ENCODE measurements around the gene SEPSECS. TPM values are rescaled to one million over a fixed set of nuclear protein-coding genes. Genes with fewer than 3 reads are reported as not detected.
A peak's percentile ranks its signal among the peaks of the same experiment; 100 is the strongest.

SEPSECS gene
- total RNA-seq, 1 donor from 2014 or later, result 11.3 TPM

DNA sequence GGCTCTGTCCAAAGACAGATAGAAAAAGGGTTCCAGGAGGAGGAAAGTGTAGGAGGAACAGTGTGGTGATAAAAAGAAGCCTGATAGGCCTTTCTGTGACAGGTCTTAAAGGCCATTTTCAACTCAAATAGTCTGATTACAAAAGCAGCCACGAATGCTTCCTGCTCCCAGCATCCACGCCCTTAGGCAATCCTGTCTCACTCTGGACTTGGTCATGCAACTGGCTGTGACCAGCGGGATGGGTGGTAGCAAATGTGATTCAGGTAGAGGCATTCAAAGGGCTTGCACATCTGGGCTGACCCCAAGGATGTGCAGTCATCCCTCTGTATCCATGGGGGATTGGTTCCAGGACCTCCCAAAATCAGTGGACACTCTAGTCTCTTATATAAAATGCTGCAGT lies 14.4 kb upstream of the SEPSECS start:
- intact Hi-C loops (cut with DNase I), result no loop called here
- peaks cover 22% of the 10 kb centered on the region for H3K4me1 ChIP-seq
- H3K9me3 ChIP-seq, result no peaks in the 10 kb centered on the region
- H3K27me3 ChIP-seq (ENCODE audit: low read depth), result no peaks in the 10 kb centered on the region
- no peak overlapping the region for H3K4me3 ChIP-seq
- no peak overlapping the region for H3K27ac ChIP-seq
- TF ChIP-seq, protein P1, sequence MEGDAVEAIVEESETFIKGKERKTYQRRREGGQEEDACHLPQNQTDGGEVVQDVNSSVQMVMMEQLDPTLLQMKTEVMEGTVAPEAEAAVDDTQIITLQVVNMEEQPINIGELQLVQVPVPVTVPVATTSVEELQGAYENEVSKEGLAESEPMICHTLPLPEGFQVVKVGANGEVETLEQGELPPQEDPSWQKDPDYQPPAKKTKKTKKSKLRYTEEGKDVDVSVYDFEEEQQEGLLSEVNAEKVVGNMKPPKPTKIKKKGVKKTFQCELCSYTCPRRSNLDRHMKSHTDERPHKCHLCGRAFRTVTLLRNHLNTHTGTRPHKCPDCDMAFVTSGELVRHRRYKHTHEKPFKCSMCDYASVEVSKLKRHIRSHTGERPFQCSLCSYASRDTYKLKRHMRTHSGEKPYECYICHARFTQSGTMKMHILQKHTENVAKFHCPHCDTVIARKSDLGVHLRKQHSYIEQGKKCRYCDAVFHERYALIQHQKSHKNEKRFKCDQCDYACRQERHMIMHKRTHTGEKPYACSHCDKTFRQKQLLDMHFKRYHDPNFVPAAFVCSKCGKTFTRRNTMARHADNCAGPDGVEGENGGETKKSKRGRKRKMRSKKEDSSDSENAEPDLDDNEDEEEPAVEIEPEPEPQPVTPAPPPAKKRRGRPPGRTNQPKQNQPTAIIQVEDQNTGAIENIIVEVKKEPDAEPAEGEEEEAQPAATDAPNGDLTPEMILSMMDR (IDR thresholded peaks at IDR 0.05), result no peak
- ATAC-seq (no peak), DNase-seq (no peak)
- H3K36me3 ChIP-seq, result no peaks in the 10 kb centered on the region

DNA sequence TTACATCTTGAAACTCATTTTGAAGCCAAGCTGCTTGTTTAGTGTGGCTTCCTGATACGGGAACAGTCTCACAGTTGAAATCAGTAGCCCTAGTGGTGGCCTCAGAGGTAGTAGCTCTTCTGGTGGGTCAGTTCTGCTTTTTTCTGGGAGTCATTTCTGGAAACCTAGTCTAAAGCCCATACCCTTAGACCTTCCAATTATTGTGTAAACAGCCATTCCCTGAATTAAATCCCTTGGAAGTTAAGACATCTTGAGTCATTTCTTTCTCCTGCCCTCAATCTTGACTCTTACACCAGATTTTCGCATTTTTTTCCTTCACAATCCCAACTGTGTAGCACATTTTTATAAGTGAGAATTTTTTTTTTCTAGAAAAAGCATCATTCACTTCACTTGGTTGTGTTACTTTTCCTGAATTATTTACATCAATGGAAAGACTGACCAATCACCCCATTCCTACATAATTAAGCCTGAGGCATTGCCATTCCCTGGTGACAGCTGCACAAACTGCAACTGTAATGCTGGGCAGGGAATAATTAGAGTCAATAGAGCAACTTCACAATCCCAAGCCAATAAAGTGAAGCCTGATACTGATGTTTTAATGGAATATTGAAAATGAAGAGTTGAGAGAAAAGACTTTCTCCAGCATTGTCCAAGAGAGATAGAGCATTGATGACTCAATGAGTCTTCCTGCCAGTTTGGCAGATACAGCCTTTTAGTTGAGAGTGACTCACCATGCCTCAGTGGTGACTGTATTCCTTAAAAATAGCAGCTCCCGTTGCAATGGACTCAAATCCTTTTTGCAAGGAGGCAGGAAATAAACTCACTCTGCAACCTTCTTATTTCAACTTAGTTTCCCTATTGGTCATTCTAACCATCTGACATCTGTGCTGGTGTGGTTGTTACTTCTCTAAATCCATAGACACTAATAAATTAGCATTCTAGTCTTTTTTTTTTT lies 13.0 kb upstream of the SEPSECS start:
- DNase-seq (no peak), ATAC-seq (peak; percentile 77 to 79)
- TF ChIP-seq, protein P1 (IDR thresholded peaks at IDR 0.05), result no peak
- Histone ChIP-seq H3K36me3 (no peaks in the 10 kb centered on the region), H3K4me3 (no peak overlapping the region), H3K9me3 (no peaks in the 10 kb centered on the region), H3K27ac (peak overlapping the region; percentile 34), H3K4me1 (peaks cover 22% of the 10 kb centered on the region), H3K27me3 (ENCODE audit: low read depth) (no peaks in the 10 kb centered on the region)
- intact Hi-C loops (cut with DNase I), result no loop called here

- Histone ChIP-seq H3K27ac (no peak overlapping the region), H3K4me1 (peaks cover 22% of the 10 kb centered on the region), H3K9me3 (no peaks in the 10 kb centered on the region), H3K27me3 (ENCODE audit: low read depth) (no peaks in the 10 kb centered on the region), H3K4me3 (no peak overlapping the region), H3K36me3 (no peaks in the 10 kb centered on the region)
- ATAC-seq (no peak), DNase-seq (no peak)
- intact Hi-C loops (cut with DNase I), result no loop called here
- TF ChIP-seq, protein P1 (IDR thresholded peaks at IDR 0.05), result no peak
Measured at GRCh38 chr4:25171201-25171865, 11.1 kb upstream of the SEPSECS start.

DNA sequence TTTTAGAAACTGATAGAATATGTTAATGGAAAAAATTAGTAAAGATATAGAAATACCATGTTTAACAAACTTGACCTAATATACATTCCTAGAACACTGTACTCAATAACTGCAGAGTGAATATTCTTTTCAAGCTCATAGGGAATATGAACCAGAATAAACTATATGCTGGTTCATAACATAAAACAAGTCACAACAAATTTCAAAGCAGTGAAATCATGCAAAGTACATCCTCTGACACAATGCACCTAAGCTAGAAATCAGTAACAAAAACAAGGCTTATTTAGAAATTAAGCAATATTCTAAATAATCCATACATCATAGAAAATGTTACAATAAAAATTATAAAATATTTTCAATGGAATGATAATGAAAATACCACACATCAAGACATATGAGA lies 9.2 kb upstream of the SEPSECS start:
- intact Hi-C loops (cut with DNase I), result no loop called here
- peaks cover 21% of the 10 kb centered on the region for H3K4me1 ChIP-seq
- no peaks in the 10 kb centered on the region for H3K27me3 ChIP-seq (ENCODE audit: low read depth)
- DNase-seq, result no peak
- H3K36me3 ChIP-seq, result no peaks in the 10 kb centered on the region
- H3K27ac ChIP-seq, result no peak overlapping the region
- no peaks in the 10 kb centered on the region for H3K9me3 ChIP-seq
- H3K4me3 ChIP-seq, result no peak overlapping the region
- TF ChIP-seq, protein P1 (IDR thresholded peaks at IDR 0.05), result no peak
- ATAC-seq, result no peak

DNA sequence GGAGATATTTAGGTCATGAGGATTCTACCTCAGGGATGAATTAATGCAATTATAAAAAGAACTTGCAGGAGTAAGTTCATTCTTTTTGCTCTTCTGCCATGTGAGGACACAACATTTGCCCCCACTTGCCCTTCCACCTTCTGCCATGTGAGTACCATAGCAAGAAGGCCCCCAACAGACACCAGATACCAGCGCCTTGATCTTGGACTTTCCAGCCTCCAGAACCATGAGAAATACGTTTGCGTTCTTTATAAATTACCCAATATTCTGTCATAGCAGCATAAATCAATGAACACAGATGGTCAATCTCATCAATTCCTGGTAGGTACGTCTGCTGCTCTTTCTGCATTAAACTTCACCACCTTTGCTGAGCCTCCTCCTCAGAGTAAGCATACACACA lies 5.7 kb upstream of the SEPSECS start:
- DNase-seq (no peak), ATAC-seq (no peak)
- Histone ChIP-seq H3K27me3 (ENCODE audit: low read depth) (no peaks in the 10 kb centered on the region), H3K4me1 (peaks cover 13% of the 10 kb centered on the region), H3K36me3 (no peaks in the 10 kb centered on the region), H3K27ac (no peak overlapping the region), H3K9me3 (no peaks in the 10 kb centered on the region), H3K4me3 (no peak overlapping the region)
- TF ChIP-seq, protein P1 (IDR thresholded peaks at IDR 0.05), result no peak
- intact Hi-C loops (cut with DNase I), result no loop called here

All from lower lobe of right lung (tissue), 2 donors.